Retinal pigment epithelial cell (primary cell): ENCODE results near the gene OGFR.

Experiments
- DNase-seq: peaks from one replicate; pipeline ENCODE4 v3.0.0-alpha.2; 2010; ENCODE audit warnings: low read depth
- H3K4me3 ChIP-seq: 2 replicates; pipeline ENCODE4 v1.5.1; 2011; ENCODE audit warnings: mild to moderate bottlenecking, low read length, control low read depth, moderate library complexity
- CTCF ChIP-seq: conservative IDR thresholded peaks from 2 replicates; pipeline ENCODE4 v1.5.1; 2011; ENCODE audit warnings: low read depth, low read length, control low read depth, inconsistent platforms

The OGFR gene

GRCh38 chr20:62816031-62816883, 11.6 kb downstream of the OGFR start:
- TF ChIP-seq CTCF: no peak
- H3K4me3 ChIP-seq: peak overlapping the region; percentile 37
- no peak for DNase-seq

- TF ChIP-seq CTCF: no peak
- no peak for DNase-seq
- H3K4me3 ChIP-seq: peak within 1 kb of the TSS; percentile 37
These were observed 12.5 kb downstream of the OGFR start, which contains the start of gene COL9A3 for GRCh38 chr20:62816884-62817873. COL9A3 (plus strand) TSS chr20:62817050; CDS start chr20:62817065, 15 bp downstream.

GRCh38 chr20:62817975-62818591, 13.4 kb downstream of the OGFR start:
- peak overlapping the region; percentile 10 for H3K4me3 ChIP-seq
- DNase-seq: no peak
- TF ChIP-seq CTCF: no peak

GRCh38 chr20:62818592-62819493, 14.2 kb downstream of the OGFR start:
- H3K4me3 ChIP-seq: no peak overlapping the region
- DNase-seq: no peak
- TF ChIP-seq CTCF: no peak

GRCh38 chr20:62819494-62820174, 15.0 kb downstream of the OGFR start:
- no peak for DNase-seq
- H3K4me3 ChIP-seq: no peak overlapping the region
- no peak for TF ChIP-seq CTCF
